Adipocyte (in vitro differentiated cells): ENCODE data around the gene DLX1.

ENCODE experiments used
- DNase-seq: peaks from one replicate; pipeline ENCODE4 v3.0.0-alpha.2; 2015; ENCODE audit warnings: low read depth
- H3K27me3 ChIP-seq: replicated peaks from 2 replicates; pipeline ENCODE4 v1.7.0; 2013; ENCODE audit warnings: mild to moderate bottlenecking, low read length, moderate library complexity; ENCODE audit not compliant: control insufficient read depth, insufficient read depth
- H3K36me3 ChIP-seq: 2 replicates; pipeline ENCODE4 v1.7.0; 2013; ENCODE audit warnings: low read length, mild to moderate bottlenecking, moderate library complexity; ENCODE audit not compliant: control insufficient read depth, insufficient read depth, severe bottlenecking
- H3K4me1 ChIP-seq: 2 replicates; pipeline ENCODE4 v1.7.0; 2013; ENCODE audit warnings: mild to moderate bottlenecking, low read length, moderate library complexity; ENCODE audit not compliant: control insufficient read depth, insufficient read depth
- H3K4me3 ChIP-seq: 2 replicates; pipeline ENCODE4 v1.7.0; 2013; ENCODE audit warnings: mild to moderate bottlenecking, low read length, moderate library complexity
- H3K9ac ChIP-seq: 2 replicates; pipeline ENCODE4 v1.7.0; 2013; ENCODE audit warnings: mild to moderate bottlenecking, low read length, moderate library complexity
- H3K9me3 ChIP-seq: 2 replicates; pipeline ENCODE4 v1.7.0; 2013; ENCODE audit warnings: mild to moderate bottlenecking, low read length, moderate library complexity; ENCODE audit not compliant: control insufficient read depth

DLX1 gene

DNA sequence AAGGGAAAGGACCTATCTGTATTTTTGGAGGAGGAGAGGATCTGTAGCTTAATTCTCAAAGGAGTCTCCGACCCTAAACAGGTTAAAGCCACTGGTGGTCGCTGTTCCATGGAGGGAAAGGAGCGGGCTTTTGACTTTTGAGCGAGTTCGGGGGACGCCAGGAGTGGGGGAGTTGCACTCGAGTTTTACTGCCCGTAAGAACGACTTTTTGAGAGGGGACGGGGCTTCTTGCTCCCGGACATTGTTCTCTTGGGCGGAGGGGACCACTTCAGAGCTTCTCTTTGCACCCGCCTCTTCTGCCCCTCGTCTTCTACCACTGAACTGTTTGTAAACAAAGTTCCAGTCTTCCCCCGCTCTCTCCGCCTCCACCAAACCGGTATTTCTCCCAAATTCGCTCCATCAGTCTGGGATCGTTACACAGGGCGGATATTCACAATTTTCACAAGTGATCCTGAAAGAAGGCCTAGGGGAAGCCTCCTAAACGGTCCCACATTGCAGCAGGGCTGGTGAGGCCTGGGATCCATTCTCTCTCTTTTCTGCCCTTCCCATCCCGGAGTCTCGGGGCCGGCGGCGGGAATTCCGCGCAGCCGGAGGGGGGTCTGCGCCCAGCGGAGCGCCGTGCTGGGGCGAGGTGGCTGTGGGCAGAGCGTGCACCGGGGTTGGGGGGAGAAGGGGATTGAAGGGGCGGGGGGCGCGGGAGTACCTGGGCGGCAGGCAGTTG is 10.8 kb downstream of the DLX1 start:
- Histone ChIP-seq H3K4me1 (peaks cover 48% of the 10 kb centered on the region), H3K9me3 (no peaks in the 10 kb centered on the region), H3K27me3 (peaks cover 28% of the 10 kb centered on the region), H3K4me3 (peak overlapping the region; percentile 80), H3K9ac (peak overlapping the region; percentile 60), H3K36me3 (no peaks in the 10 kb centered on the region)
- peak; percentile 58 for DNase-seq

DNA sequence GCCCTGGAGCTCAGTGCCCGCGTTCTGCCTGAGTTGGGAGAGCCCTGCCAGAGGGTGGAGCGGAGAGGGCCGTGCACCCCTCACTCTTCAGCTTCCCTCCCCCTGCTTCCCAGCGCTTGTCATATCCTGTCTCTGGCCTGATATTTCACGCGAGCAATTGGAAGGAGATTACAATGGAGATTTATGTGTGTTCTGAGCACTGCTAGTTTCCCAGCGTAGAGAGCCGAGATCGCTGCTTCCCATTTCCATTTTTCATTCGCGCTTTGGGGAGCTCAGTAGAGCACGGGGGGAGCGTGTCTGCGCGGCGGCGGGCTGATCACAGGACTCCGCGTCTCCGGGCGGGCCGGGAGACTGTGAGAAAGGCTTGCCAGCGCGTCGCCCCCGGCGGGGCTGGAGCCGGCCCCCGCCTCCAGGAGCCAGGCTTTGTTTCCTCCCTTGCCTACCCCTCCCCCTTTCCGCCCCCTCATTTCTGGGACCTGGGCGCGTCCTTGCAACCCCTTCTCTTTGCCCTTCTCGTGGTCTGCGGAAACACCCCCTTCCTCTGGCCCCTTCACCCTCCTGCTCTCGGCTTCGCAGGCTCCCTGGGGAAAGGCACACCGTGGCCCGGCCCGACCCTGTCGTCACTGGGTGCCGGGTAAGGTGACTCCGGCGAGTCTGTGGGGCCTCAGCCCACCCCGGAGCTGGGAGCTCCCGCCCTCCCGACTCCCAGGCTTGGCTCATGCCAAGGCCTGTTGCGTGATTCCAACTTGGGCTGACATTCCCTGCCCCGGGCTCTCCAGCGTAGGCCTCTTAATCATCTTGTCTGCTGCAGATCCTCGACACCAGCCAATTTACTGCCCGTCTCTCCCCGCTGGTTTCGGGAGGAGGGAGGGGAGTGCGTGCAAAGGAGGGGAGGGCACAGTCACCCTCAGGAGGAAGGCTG is 11.6 kb downstream of the DLX1 start:
- no peaks in the 10 kb centered on the region for H3K9me3 ChIP-seq
- no peaks in the 10 kb centered on the region for H3K36me3 ChIP-seq
- peak; percentile 93 for DNase-seq
- H3K4me1 ChIP-seq = peaks cover 56% of the 10 kb centered on the region
- peak overlapping the region; percentile 80 for H3K4me3 ChIP-seq
- peak overlapping the region; percentile 60 for H3K9ac ChIP-seq
- H3K27me3 ChIP-seq = peaks cover 21% of the 10 kb centered on the region

DNA sequence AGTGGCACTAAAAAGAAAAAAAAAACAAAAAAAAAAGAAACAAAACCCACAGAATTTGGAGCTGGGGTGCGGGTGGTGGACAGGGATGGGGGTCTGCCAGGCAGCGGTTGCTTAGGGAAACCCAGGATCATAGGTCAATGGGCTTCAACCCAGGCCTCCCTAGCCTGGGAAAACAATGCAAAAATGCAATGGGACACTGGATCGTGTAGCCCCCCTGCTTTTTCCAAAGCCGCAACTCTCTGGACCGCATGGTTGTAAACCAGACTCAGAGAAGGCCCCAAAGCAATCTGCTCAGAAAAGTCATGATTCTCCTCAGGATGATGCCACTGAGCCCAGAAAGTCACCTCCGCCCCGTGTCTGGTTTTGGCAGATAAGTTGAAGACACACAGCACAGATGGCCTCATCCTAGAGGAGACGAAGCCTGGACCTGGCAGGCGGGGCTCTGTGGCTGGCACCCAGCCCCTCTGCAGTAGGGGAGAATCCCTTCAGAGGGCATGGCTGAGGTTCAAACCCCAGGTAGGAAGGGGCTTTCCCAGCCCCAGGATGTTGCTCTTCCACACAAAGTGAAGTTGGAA is 12.3 kb downstream of the DLX1 start:
- no peaks in the 10 kb centered on the region for H3K36me3 ChIP-seq
- no peaks in the 10 kb centered on the region for H3K9me3 ChIP-seq
- peaks cover 58% of the 10 kb centered on the region for H3K4me1 ChIP-seq
- peak overlapping the region; percentile 80 for H3K4me3 ChIP-seq
- H3K27me3 ChIP-seq = peaks cover 13% of the 10 kb centered on the region
- DNase-seq = peak; percentile 58
- H3K9ac ChIP-seq = no peak overlapping the region

DNA sequence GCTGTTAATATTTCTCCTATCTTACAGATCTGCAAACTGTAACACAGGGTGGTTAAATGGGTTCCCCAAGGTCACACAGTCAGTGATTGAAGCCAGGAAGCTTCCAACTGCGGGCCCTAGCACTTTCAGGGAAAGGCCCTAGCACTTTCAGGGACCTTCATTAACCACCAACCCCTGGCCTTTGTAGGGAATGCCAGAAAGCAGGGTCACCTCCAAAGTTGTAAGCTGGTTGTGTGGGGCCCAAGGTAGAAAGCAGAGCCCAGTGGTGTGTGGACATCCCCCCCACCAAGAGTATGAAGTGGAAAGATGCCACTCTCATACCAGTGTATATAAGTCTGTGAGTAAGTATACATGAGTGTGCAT is 13.0 kb downstream of the DLX1 start:
- H3K4me1 ChIP-seq = peaks cover 61% of the 10 kb centered on the region
- peak overlapping the region; percentile 47 for H3K9ac ChIP-seq
- peak overlapping the region; percentile 73 for H3K4me3 ChIP-seq
- DNase-seq = no peak
- peaks cover 7% of the 10 kb centered on the region for H3K27me3 ChIP-seq
- H3K9me3 ChIP-seq = no peaks in the 10 kb centered on the region
- no peaks in the 10 kb centered on the region for H3K36me3 ChIP-seq

DNA sequence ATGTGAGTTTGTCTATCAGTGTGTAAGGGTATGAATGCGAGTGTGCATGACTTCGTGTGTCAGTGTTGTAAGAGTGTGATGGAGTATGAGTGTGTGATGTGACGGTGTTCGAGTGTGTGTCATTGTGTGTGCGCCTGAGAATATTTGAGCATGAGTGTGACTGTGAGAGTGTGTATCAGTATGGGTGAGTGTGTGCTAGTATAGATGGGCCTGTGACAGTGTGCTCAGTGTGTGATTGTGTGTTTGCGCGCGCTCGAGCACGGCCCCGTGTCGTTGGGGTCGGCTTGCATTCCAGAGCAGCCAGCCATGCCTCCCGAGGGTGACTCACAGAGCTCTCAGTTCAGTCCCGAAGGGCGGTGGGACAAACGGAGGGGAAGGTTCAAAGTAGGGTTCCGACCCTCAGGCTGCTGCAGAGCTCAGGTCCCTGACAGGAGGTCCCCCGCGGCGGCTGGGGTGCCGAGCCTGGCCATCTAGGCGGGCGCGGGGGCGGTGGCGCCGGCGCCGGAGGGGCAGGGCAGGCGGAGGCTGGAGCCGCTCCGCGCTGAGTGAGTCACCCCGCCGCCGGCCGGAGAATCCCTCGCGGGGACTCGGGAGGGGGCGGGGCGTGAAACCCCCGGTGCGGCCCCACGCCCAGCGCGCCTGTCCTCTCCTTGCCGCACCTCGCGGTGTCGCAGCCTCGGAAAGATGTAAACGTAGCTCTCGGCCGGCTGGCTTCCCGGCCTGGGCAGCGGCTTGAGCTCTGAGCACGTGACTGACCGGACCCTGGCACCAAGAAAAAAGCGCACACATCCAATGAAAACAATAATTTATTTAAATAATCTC is 13.6 kb downstream of the DLX1 start:
- peak overlapping the region; percentile 73 for H3K4me3 ChIP-seq
- no peaks in the 10 kb centered on the region for H3K36me3 ChIP-seq
- H3K4me1 ChIP-seq = peaks cover 62% of the 10 kb centered on the region
- peaks cover under 1% of the 10 kb centered on the region for H3K27me3 ChIP-seq
- H3K9ac ChIP-seq = peak overlapping the region; percentile 47
- no peaks in the 10 kb centered on the region for H3K9me3 ChIP-seq
- DNase-seq = peak; percentile 93

DNA sequence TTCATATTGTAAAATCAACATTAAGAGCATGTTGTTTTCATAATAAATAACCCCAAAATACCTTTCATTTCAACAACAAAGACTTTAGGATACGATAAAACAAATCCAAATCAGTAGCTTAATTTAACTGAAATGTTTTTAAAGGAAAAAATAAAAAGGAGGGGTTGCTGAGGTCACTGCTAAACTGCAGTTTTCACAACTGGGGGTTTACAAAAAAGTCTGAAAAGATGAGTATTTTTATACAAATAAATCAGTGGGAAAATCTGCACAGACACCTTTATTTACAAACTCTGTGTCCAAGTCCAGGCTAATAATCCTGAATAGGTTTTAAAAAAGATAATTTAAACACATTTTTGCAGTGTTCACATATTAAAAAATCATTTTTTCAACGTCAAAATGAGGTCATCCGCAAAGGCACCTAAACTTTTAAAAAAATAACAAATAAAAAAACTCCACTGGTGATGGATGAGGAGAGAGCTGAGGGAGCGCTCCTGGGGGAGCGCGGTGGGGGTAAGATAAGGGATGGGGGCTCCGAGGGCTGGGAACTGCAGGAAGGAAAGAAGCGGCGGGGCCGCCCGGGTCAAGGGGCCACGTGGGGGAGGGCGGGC is 14.3 kb downstream of the DLX1 start:
- H3K9me3 ChIP-seq = no peaks in the 10 kb centered on the region
- H3K4me1 ChIP-seq = peaks cover 62% of the 10 kb centered on the region
- DNase-seq = no peak
- no peaks in the 10 kb centered on the region for H3K27me3 ChIP-seq
- H3K9ac ChIP-seq = peak overlapping the region; percentile 47
- H3K4me3 ChIP-seq = peak overlapping the region; percentile 81
- no peaks in the 10 kb centered on the region for H3K36me3 ChIP-seq

DNA sequence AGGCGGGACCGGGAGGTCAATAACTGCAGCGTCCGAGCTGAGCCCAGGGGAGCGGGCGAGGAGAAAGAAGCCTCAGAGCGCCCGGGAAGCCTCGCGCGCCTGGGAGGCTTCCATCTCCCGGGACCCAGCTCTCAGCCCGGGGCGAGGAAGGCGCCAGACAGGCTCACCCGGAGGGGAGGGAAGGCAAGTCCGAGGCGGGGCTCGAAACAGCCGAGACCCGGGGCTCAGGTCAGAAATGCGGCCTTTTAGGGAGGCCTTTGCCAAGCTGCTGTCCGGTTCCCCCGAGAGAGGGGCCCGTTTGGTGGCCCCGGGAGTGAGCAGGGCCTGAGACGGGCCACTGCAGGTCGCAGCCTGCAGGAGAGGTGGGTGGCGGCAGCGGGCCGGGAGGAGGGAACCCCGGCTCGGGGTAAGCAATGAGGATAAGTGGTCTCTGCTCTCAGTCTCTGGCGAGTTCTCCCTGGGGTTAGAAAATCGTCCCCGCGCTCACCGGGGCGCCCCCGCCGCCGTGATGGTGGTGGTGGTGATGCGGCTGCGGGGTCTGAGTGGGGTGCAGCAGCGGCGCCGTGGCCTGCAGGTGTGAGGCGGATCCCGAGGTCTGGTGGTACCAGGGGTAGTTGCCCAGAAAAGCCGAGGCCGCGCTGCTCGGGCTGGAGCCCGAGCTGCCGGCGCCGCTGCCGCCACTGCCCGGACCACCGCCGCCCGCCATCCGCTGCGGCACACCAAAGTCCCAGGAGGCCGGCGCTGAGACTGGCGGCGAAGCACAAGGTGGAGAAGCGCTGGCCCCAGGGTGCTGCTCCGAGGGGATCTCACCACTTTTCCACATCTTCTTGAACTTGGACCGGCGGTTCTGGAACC is 15.0 kb downstream of the DLX1 start:
- Histone ChIP-seq H3K27me3 (peaks cover 6% of the 10 kb centered on the region), H3K9me3 (no peaks in the 10 kb centered on the region), H3K4me1 (peaks cover 58% of the 10 kb centered on the region), H3K4me3 (peak overlapping the region; percentile 81), H3K9ac (no peak overlapping the region), H3K36me3 (no peaks in the 10 kb centered on the region)
- DNase-seq = peak; percentile 41

DNA sequence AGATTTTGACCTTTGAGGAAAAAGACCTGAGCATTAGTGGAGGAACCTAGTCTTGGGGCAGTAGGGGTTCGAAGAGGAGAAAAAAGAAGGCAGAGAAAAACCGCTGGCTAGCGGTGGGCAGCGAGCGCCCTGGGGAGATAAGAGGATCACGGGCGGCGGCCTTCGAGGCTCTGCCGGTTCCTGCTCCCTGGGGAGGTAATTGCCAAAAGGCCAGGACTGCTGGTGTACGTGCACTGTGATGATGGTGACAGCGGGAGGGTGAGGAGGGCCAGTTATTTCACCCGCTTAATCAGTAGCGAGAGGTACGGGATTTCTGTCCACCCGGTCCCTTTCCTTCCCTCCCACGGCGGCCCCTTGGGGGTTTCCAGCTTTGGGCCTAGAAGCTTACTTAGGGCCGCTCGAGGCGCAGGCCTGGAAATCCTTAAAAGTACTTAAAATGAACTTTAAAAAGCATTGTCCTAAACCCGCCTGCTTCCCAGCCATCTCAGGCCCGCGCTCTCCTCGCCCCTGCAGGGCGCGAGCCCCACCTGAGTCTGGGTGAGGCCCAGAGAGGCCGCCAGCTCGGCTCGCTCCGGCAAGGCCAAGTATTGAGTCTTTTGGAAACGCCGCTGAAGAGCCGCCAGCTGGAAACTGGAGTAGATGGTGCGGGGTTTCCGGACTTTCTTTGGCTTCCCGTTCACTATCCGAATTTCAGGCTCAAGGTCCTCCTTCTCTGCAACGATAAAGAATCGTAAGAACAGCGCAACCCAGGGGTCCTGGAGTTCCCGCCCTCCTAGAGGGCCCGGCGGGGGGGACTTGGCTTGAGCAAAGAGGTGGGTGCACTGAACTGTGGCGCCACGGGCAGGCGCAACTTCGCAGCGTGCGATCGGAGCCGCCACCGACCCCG is 15.9 kb downstream of the DLX1 start:
- Histone ChIP-seq H3K36me3 (no peaks in the 10 kb centered on the region), H3K9me3 (no peaks in the 10 kb centered on the region), H3K9ac (peak overlapping the region; percentile 42), H3K27me3 (peaks cover 14% of the 10 kb centered on the region), H3K4me3 (peak overlapping the region; percentile 81), H3K4me1 (peaks cover 57% of the 10 kb centered on the region)
- DNase-seq = peak; percentile 53

DNA sequence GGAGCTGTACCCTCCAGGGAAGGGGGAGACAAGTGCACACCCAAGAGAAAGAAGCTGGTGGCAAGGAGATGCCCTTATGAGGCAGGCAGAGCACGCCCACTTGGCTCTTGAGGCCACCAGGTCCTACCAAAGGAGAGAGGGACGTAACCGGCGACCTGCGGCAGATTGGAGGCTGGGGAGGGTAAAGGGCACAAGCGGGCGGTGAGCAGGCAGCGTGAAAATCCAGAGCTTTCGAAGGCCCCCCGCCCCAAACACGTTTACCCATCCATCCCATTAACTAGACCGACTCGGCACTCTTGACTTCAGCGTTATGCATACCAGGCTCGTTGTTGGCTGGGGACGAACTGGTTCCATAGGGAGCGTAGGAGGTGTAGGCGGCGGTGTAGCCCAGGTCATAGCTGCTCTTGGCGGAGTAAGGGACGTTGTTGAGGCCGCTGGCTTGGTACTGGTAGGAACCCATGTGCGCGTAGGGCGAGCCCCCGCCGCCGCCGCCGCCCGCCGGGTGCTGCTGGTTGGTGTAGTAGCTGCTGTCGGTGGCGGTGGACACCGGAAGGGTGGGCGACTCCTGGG is 16.6 kb downstream of the DLX1 start:
- Histone ChIP-seq H3K27me3 (peaks cover 22% of the 10 kb centered on the region), H3K9ac (peak overlapping the region; percentile 42), H3K4me3 (peak overlapping the region; percentile 81), H3K4me1 (peaks cover 58% of the 10 kb centered on the region), H3K9me3 (no peaks in the 10 kb centered on the region), H3K36me3 (no peaks in the 10 kb centered on the region)
- peak; percentile 69 for DNase-seq
